Measurements from ENCODE around the gene NEDD9.

The NEDD9 gene

GRCh38 chr6:11217360-11218101, 14.9 kb downstream of the NEDD9 start (continued):
- TF ChIP-seq IKZF3 (tag by site-specific recombination; IDR thresholded peaks at IDR 0.05), result no peak
- no peak for TF ChIP-seq ZNF529 (tag by site-specific recombination; IDR thresholded peaks at IDR 0.05; ENCODE audit: insufficient replicate concordance)
- TF ChIP-seq, protein P1, sequence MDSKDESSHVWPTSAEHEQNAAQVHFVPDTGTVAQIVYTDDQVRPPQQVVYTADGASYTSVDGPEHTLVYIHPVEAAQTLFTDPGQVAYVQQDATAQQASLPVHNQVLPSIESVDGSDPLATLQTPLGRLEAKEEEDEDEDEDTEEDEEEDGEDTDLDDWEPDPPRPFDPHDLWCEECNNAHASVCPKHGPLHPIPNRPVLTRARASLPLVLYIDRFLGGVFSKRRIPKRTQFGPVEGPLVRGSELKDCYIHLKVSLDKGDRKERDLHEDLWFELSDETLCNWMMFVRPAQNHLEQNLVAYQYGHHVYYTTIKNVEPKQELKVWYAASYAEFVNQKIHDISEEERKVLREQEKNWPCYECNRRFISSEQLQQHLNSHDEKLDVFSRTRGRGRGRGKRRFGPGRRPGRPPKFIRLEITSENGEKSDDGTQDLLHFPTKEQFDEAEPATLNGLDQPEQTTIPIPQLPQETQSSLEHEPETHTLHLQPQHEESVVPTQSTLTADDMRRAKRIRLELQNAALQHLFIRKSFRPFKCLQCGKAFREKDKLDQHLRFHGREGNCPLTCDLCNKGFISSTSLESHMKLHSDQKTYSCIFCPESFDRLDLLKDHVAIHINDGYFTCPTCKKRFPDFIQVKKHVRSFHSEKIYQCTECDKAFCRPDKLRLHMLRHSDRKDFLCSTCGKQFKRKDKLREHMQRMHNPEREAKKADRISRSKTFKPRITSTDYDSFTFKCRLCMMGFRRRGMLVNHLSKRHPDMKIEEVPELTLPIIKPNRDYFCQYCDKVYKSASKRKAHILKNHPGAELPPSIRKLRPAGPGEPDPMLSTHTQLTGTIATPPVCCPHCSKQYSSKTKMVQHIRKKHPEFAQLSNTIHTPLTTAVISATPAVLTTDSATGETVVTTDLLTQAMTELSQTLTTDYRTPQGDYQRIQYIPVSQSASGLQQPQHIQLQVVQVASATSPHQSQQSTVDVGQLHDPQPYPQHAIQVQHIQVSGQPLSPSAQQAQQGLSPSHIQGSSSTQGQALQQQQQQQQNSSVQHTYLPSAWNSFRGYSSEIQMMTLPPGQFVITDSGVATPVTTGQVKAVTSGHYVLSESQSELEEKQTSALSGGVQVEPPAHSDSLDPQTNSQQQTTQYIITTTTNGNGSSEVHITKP (tag by site-specific recombination; IDR thresholded peaks at IDR 0.05), result peak; percentile 12; the same call in 1 of the 2 replicates
- TF ChIP-seq OSR2 (tag by site-specific recombination; IDR thresholded peaks at IDR 0.05), result 0 out of 2 replicates have a peak, but pooled peaks have one; percentile 18
- no peak for TF ChIP-seq ZNF776 (tag by site-specific recombination; IDR thresholded peaks at IDR 0.05; ENCODE audit: borderline replicate concordance)
- 0 out of 2 replicates have a peak, but pooled peaks have one; percentile 31 for TF ChIP-seq ZXDB (tag by site-specific recombination; IDR thresholded peaks at IDR 0.05)
- TF ChIP-seq ZNF518A (tag by site-specific recombination; conservative IDR thresholded peaks at IDR 0.05; ENCODE audit: low read depth), result no peak

DNA sequence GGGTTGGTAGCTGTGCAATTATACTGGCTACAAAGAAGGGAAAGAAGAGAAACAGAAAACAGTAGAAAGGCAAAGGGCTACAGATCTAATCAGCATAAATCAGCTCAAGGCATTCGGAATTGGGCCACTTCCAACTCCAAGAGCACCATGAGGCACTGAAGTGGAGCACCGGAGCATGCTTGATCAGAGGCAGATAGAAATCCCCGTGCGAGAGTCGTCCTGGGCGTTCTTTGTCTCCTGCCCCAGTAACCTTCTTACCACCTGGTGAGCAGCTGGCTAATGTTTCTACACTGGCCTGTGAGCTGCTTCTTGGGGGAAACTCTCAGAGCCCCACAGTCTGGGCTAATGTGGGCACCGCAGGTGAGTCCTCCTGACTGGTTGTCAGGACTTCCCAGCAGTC, 16.7 kb downstream of the NEDD9 start:
- POLR2A ChIA-PET, result interaction anchor here (1.0 to 2.7 kb wide), 3 partner anchors 8 to 17 kb away, joined by 5 to 13 read pairs (median 8); partner anchors contain the start of gene NEDD9
- H3K9me3 ChIP-seq (ENCODE audit: control insufficient read depth, insufficient read depth, low read depth, low read length), result no peaks in the 10 kb centered on the region
- H3K36me3 ChIP-seq (ENCODE audit: control insufficient read depth in 2 of 2, insufficient read depth in 1 of 2, low read length in 2 of 2), result peaks cover 0 to 5% of the 10 kb centered on the region in 2 experiments; a peak in 2 of 3 replicates

GRCh38 chr6:11214901-11215300, 17.6 kb downstream of the NEDD9 start:
- ChIA-PET CTCF (no interaction called here), POLR2A (interaction anchor here (1.0 kb wide), 1 partner anchor 18 kb away, joined by 5 read pairs; the partner anchor contains the start of gene NEDD9)
- Histone ChIP-seq H3K36me3 (ENCODE audit: control insufficient read depth in 2 of 2, insufficient read depth in 1 of 2, low read length in 2 of 2) (peaks cover 0 to 5% of the 10 kb centered on the region in 2 experiments; a peak in 2 of 3 replicates), H3K27ac (ENCODE audit: extremely low read depth, low read depth, low read length) (no peak overlapping the region), H3K4me1 (ENCODE audit: control insufficient read depth, insufficient read depth, low read length) (peaks cover 13% of the 10 kb centered on the region), H3K9me3 (ENCODE audit: control insufficient read depth, insufficient read depth, low read depth, low read length) (no peaks in the 10 kb centered on the region), H3K4me3 (ENCODE audit: low read depth, low read length) (no peak overlapping the region)
- no peak for TF ChIP-seq EGR2 (tag by site-specific recombination; IDR thresholded peaks at IDR 0.05; ENCODE audit: low read depth)
- TF ChIP-seq, protein P2, sequence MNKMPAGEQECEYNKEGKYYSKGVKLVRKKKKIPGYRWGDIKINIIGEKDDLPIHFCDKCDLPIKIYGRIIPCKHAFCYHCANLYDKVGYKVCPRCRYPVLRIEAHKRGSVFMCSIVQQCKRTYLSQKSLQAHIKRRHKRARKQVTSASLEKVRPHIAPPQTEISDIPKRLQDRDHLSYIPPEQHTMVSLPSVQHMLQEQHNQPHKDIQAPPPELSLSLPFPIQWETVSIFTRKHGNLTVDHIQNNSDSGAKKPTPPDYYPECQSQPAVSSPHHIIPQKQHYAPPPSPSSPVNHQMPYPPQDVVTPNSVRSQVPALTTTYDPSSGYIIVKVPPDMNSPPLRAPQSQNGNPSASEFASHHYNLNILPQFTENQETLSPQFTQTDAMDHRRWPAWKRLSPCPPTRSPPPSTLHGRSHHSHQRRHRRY (tag by site-specific recombination; IDR thresholded peaks at IDR 0.05), result no peak
- TF ChIP-seq, protein P3, sequence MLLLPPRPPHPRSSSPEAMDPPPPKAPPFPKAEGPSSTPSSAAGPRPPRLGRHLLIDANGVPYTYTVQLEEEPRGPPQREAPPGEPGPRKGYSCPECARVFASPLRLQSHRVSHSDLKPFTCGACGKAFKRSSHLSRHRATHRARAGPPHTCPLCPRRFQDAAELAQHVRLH (tag by site-specific recombination; IDR thresholded peaks at IDR 0.05), result no peak
- no peak for TF ChIP-seq MZF1 (tag by site-specific recombination; IDR thresholded peaks at IDR 0.05; ENCODE audit: borderline replicate concordance)
- TF ChIP-seq, protein P4, sequence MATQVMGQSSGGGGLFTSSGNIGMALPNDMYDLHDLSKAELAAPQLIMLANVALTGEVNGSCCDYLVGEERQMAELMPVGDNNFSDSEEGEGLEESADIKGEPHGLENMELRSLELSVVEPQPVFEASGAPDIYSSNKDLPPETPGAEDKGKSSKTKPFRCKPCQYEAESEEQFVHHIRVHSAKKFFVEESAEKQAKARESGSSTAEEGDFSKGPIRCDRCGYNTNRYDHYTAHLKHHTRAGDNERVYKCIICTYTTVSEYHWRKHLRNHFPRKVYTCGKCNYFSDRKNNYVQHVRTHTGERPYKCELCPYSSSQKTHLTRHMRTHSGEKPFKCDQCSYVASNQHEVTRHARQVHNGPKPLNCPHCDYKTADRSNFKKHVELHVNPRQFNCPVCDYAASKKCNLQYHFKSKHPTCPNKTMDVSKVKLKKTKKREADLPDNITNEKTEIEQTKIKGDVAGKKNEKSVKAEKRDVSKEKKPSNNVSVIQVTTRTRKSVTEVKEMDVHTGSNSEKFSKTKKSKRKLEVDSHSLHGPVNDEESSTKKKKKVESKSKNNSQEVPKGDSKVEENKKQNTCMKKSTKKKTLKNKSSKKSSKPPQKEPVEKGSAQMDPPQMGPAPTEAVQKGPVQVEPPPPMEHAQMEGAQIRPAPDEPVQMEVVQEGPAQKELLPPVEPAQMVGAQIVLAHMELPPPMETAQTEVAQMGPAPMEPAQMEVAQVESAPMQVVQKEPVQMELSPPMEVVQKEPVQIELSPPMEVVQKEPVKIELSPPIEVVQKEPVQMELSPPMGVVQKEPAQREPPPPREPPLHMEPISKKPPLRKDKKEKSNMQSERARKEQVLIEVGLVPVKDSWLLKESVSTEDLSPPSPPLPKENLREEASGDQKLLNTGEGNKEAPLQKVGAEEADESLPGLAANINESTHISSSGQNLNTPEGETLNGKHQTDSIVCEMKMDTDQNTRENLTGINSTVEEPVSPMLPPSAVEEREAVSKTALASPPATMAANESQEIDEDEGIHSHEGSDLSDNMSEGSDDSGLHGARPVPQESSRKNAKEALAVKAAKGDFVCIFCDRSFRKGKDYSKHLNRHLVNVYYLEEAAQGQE (tag by site-specific recombination; IDR thresholded peaks at IDR 0.05), result no peak
- TF ChIP-seq ZNF544 (tag by site-specific recombination; IDR thresholded peaks at IDR 0.05), result no peak
- TF ChIP-seq TCF7L2 (IDR thresholded peaks at IDR 0.05; ENCODE audit: borderline replicate concordance, low read depth, low read length), result no peak
- TF ChIP-seq ZNF175 (tag by site-specific recombination; IDR thresholded peaks at IDR 0.05), result no peak
- TF ChIP-seq GLI4 (tag by site-specific recombination; IDR thresholded peaks at IDR 0.05), result no peak

More for the DNA sequence above, 16.7 kb downstream of the NEDD9 start:
- Histone ChIP-seq H3K4me3 (ENCODE audit: low read depth, low read length) (no peak overlapping the region), H3K4me1 (ENCODE audit: control insufficient read depth, insufficient read depth, low read length) (peaks cover 13% of the 10 kb centered on the region), H3K27ac (ENCODE audit: extremely low read depth, low read depth, low read length) (no peak overlapping the region)
- CTCF ChIA-PET, result interaction anchor here (0.6 to 1.5 kb wide), 3 partner anchors 9 to 281 kb away, joined by 3 read pairs; no protein-coding TSS in a partner anchor
- TF ChIP-seq ZNF670 (tag by site-specific recombination; IDR thresholded peaks at IDR 0.05; ENCODE audit: low read depth), result no peak
- TF ChIP-seq ZIC2 (tag by site-specific recombination; IDR thresholded peaks at IDR 0.05), result peak; percentile 41; the same call in 1 of the 2 replicates
- TF ChIP-seq ZNF202 (tag by site-specific recombination; IDR thresholded peaks at IDR 0.05; ENCODE audit: borderline replicate concordance), result no peak
- no peak for TF ChIP-seq ZNF146 (tag by site-specific recombination; IDR thresholded peaks at IDR 0.05)
